Measurements from ENCODE around the gene SRP72. TPM values are rescaled to one million over a fixed set of nuclear protein-coding genes. Genes with fewer than 3 reads are reported as not detected.

The SRP72 gene
- total and polyA plus RNA-seq, 2 of the 4 experiments (the other 2 are of a cell fraction), result 73.8 to 123 TPM

- in situ Hi-C loops (cut with MboI; ENCODE audit: low sequenced_read_pairs), result no loop called here
These were observed 2.8 kb upstream of the SRP72 start for GRCh38 chr4:56464581-56464980.

More at GRCh38 chr4:56464581-56464980, 2.8 kb upstream of the SRP72 start:
- Histone ChIP-seq H4K5ac (ENCODE audit: low read depth, low read length) (no peak overlapping the region), H4K91ac (ENCODE audit: insufficient read depth, low read depth, low read length) (no peak overlapping the region), H4K8ac (ENCODE audit: low read depth in 2 of 2, low read length in 2 of 2) (no peak overlapping the region), H3K56ac (ENCODE audit: extremely low read depth, insufficient read depth, low read length) (no peak overlapping the region), H2AFZ (replicated peaks; ENCODE audit: low read length, poor library complexity) (no peak overlapping the region), H3K4me1 (ENCODE audit: control insufficient read depth, insufficient read depth, low read length) (peaks cover 6% of the 10 kb centered on the region), H2AK9ac (replicated peaks; ENCODE audit: low read depth, low read length, poor library complexity) (no peak overlapping the region), H2AK5ac (ENCODE audit: low read depth, low read length) (no peak overlapping the region), H3K9me3 (ENCODE audit: control insufficient read depth, insufficient read depth, low read length) (no peaks in the 10 kb centered on the region), H3K9me1 (ENCODE audit: insufficient read depth, low read length) (peaks cover 10% of the 10 kb centered on the region; the same call in 1 of the 2 replicates), H3K4ac (ENCODE audit: low read depth, low read length) (no peak overlapping the region), H3K27me3 (ENCODE audit: control insufficient read depth, insufficient read depth, low read length) (no peaks in the 10 kb centered on the region), H3K9ac (ENCODE audit: low read depth, low read length) (no peak overlapping the region), H2BK5ac (ENCODE audit: low read depth, low read length, poor library complexity, severe bottlenecking) (no peak overlapping the region), H2BK20ac (ENCODE audit: low read depth, low read length) (no peak overlapping the region), H3K79me1 (ENCODE audit: low read depth in 1 of 2, low read length in 2 of 2) (peaks cover 29 to 58% of the 10 kb centered on the region in 2 experiments; a peak in 3 of 4 replicates), H3K14ac (replicated peaks; ENCODE audit: low read depth, low read length) (no peak overlapping the region), H2BK15ac (ENCODE audit: low read depth, low read length) (no peak overlapping the region), H3K18ac (ENCODE audit: low read depth, low read length) (no peak overlapping the region), H3K4me2 (ENCODE audit: low read depth, low read length) (peak overlapping the region; percentile 45; the same call in 1 of the 2 replicates), H3K36me3 (ENCODE audit: control insufficient read depth, insufficient read depth, low read length) (peaks cover 11% of the 10 kb centered on the region), H2BK120ac (ENCODE audit: low read depth, low read length) (no peak overlapping the region), H3K4me3 (ENCODE audit: insufficient read depth, low read depth, low read length) (no peak overlapping the region), H3K23ac (ENCODE audit: low read depth, low read length) (peak overlapping the region; percentile 17; the same call in 1 of the 2 replicates), H3K27ac (ENCODE audit: insufficient read depth, low read length) (no peak overlapping the region), H4K20me1 (ENCODE audit: insufficient read depth, low read length) (peaks cover 9% of the 10 kb centered on the region; the same call in 1 of the 2 replicates)
- intact Hi-C loops (cut with micrococcal nuclease) (no loop called here), dilution Hi-C loops (cut with HindIII; ENCODE audit: low sequenced_read_pairs, unreplicated experiment) (no loop called here)
- no TSS peak for BruUV-seq (replicated peaks)
- no peak for DNase-seq
- no peak for ATAC-seq (ENCODE audit: low read depth)
- POLR2A ChIA-PET (ENCODE audit: unreplicated experiment), result interaction anchor here (0.7 kb wide), 1 partner anchor 463 kb away, joined by 5 read pairs; no protein-coding TSS in a partner anchor
- TF ChIP-seq CTCF (conservative IDR thresholded peaks at IDR 0.05; ENCODE audit: low read depth, low read length) (no peak), MAZ (IDR thresholded peaks at IDR 0.05; ENCODE audit: borderline replicate concordance, low read depth, low read length) (no peak), RCOR1 (IDR thresholded peaks at IDR 0.05; ENCODE audit: insufficient replicate concordance, low read length) (no peak), RAD21 (IDR thresholded peaks at IDR 0.05; ENCODE audit: low read length) (no peak), MXI1 (IDR thresholded peaks at IDR 0.05; ENCODE audit: borderline replicate concordance, low read depth, low read length) (no peak), SMC3 (IDR thresholded peaks at IDR 0.05; ENCODE audit: low read depth, low read length) (no peak), ELK1 (IDR thresholded peaks at IDR 0.05; ENCODE audit: borderline replicate concordance, low read depth, low read length) (no peak), MAFK (IDR thresholded peaks at IDR 0.05; ENCODE audit: low read depth, low read length) (no peak), CEBPB (IDR thresholded peaks at IDR 0.05; ENCODE audit: low read depth, low read length) (no peak), NFE2L2 (IDR thresholded peaks at IDR 0.05; ENCODE audit: low read depth, low read length) (no peak), RFX5 (IDR thresholded peaks at IDR 0.05; ENCODE audit: low read depth, low read length) (no peak), BHLHE40 (IDR thresholded peaks at IDR 0.05; ENCODE audit: low read depth, low read length) (no peak), USF2 (IDR thresholded peaks at IDR 0.05; ENCODE audit: low read depth, low read length) (no peak), CHD1 (IDR thresholded peaks at IDR 0.05; ENCODE audit: low read depth, low read length) (no peak), POLR2A (IDR thresholded peaks at IDR 0.05; ENCODE audit: low read depth, low read length) (no peak), FOS (IDR thresholded peaks at IDR 0.05; ENCODE audit: low read depth, low read length) (no peak)
- WGBS, 2 experiments (ENCODE audit: extremely low coverage in 2 of 2, insufficient read length in 1 of 2), result no CpG with 5 or more reads among the region's 3 CpGs
- CTCF ChIA-PET, result no interaction called here

Measured in IMR-90 (cell line).